Islet of Langerhans (tissue), 1 donor: ENCODE results near the gene TNKS1BP1.
"Not testable (repeated sequence)": the region's sequence is repeated elsewhere in the genome, so short reads cannot be mapped to it uniquely, and the experiment has no call there.

Source experiments
- FAIRE-seq: peaks from one replicate; lab custom pipeline; 2011; peaks lifted over from hg19 to GRCh38; lab: Jason Lieb, UNC

Gene TNKS1BP1

DNA sequence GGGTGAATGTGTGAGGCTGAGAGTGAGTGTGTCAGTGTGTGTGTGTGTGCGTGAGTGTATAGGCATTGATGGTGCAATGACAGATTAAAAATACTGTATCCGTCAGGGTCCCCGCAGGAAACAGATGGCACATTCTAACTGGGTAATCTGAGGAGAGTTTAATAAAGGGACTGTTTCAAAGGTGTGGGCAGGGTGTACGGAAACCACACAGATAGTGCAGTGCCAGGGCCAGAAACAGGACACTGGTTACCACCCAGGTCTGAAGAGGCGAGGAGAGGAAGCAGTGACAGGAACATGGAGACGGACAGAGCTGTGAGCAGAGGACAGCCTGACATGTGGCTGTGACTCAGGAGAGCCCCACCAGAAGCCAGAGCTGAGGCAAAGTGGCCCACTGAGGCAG is 29.9 kb upstream of the TNKS1BP1 start:
- no peak for FAIRE-seq

GRCh38 chr11:57353852-57354251 is 29.1 kb upstream of the TNKS1BP1 start:
- no peak for FAIRE-seq

DNA sequence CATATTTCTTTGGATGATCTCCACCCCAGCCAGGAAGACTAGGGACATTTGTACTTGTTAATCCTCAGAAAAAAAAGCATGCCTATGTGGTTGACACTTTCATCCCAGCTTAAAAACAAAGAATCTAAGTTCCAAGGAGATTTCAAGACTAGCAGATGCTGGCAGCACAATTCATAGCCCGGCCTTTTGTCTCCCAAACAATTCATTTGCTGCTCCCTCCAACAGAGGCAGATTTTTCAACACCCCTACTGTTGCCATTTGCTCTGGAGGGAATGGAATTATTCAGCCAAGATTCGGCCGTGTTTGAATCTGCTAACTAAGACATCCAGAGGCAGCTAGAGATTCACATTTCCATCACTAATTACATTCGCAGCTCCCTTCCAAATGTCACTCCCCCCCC is 28.7 kb upstream of the TNKS1BP1 start:
- FAIRE-seq: no peak

- FAIRE-seq: no peak
Measured at GRCh38 chr11:57353036-57353435, 28.3 kb upstream of the TNKS1BP1 start.

DNA sequence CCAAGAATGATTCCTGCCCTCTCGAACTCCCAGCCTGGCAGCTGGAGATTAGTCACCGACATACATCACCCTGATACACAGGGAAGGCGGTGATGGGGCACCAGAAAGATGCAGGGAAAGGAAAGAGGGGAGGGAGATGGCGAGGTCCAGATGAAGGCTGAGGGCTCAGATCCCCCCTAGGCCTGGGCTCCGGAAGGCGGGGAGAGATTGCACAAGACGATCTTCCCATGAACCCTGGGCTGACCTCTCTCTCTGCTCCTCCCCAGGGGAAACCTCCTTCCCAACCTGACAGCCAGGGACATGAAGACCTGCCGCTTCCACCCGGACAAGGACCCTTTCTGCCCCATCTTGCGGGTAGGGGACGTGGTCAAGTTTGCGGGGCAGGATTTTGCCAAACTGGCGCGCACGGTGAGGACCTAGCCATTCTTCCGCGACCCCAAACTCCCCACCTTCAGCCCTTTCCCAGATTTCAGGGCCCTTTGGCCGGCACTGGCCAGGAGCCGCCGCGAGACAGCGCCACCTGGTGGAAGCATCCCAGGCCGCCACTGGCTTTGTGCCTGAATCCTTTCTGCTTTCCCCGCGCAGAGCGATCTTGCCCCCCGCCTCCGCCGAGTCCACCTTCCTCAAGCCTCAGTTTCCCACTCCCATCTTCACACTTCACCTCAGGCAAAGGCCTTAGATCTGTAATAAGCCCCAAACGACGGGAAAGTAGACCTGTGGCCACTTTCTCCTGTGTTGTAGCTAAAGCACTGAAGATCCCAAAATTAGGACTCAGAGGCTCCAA is 24.9 kb upstream of the TNKS1BP1 start:
- FAIRE-seq: no peak

GRCh38 chr11:57348636-57349313 is 24.0 kb upstream of the TNKS1BP1 start:
- no peak for FAIRE-seq

GRCh38 chr11:57348052-57348451 is 23.3 kb upstream of the TNKS1BP1 start:
- no peak for FAIRE-seq

DNA sequence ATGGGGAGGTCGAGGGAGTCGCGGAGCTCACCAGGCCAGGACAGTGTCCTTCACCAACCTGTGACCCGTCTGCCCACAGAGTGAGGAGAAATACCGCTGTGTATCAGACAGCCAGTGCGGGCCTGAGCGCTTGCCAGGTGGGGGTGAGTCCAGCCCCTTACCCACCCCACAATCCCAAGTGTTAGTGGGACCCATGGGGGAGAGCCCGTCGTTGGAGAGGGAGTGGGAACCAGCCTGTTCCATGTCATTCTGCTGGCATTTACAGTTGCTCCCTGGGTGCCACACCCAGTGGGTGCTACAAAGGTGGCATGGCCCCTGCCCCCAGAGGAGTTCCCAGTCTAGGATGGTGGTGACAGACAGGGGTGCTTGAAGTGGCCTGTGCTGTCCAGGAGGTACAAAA is 22.6 kb upstream of the TNKS1BP1 start:
- FAIRE-seq: no peak

- FAIRE-seq: no peak
Measured at GRCh38 chr11:57345555-57346211, 20.9 kb upstream of the TNKS1BP1 start.

GRCh38 chr11:57344826-57345225 is 20.1 kb upstream of the TNKS1BP1 start:
- FAIRE-seq: no peak

DNA sequence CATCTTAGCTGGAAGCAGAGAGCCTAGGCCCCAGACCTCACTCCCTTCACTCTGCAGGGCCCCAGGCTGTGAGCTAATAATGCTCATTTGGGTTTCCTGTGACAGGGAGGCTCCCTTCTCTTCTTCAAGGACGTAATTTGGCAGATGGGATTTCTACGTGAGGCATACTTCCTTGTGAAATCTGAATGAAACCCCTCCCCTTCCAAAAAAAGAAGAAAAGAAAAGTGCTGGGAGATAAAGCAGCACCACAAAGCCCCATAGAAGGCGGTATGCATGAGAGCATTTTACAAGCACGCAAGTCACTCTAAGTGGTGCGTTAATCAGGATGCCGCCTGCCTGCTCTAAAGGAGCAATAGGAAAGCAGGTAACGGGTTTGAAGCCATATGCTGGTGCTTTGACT is 19.1 kb upstream of the TNKS1BP1 start:
- FAIRE-seq: no peak

DNA sequence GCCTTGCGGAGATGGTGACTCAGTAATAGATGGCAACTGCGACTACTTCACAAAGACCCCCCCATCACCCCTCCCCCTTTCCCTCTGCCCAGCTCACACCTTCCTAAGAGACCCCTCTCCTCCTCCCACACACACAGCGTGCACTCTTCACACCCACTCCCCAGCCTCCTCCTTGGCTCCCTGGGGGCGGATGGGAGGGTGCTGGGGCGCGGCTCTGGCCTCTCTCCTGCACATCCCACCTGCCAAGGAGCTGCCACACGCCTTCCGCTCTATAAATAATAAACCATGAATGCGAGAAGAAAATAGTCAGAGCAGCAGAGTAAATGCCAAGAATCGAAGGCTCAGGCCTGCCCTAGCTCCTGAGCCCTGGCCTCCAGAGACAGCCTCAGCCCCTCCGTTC is 17.9 kb upstream of the TNKS1BP1 start:
- no peak for FAIRE-seq

GRCh38 chr11:57341250-57341808 is 16.6 kb upstream of the TNKS1BP1 start:
- FAIRE-seq: no peak

DNA sequence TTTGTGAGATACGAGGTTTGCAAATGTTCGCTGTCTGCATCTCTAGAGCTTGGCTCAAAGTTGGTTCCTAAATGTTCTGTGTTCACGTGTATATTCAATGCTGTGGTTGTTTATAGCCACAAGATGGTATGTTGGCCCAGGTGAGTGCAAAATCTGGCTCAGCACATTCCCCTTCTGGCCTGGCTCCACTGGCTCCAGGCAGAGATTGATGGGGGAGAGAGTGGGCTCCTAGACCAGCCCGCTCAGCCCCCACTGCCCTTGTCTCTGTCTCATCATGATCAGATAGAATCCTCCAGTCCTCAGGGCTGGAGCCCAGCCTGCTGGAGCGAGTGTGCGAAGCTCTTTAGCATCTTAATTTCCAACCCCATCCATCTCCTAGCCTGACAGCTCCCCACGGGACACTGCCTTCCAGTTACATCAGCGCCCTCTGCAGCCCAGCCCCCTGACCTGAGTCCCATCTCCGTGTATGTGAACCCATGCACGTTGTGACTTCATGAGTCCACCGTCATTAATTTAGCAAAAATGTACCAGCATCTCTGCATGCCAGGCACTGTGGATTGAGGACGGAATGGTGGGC is 15.4 kb upstream of the TNKS1BP1 start:
- FAIRE-seq: no peak

DNA sequence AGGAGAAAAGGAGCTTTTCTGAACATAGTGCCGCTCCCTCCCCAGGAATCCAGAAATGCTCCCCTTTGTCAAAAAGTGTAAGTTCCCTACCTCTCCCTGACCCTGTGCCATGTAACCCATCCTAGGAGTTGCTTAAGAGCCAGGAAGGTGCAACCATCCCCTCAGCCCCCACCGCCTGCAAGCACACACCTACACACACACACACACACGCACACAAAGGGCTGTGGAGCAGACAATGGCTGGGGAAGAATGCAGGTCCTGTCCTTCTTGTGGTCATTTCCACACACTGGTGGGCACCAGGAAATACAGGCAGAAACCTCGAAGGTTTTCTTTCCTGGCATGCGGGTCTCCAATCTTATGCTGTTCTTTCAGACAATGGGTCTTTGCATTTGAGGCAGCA is 14.6 kb upstream of the TNKS1BP1 start:
- FAIRE-seq: no peak

DNA sequence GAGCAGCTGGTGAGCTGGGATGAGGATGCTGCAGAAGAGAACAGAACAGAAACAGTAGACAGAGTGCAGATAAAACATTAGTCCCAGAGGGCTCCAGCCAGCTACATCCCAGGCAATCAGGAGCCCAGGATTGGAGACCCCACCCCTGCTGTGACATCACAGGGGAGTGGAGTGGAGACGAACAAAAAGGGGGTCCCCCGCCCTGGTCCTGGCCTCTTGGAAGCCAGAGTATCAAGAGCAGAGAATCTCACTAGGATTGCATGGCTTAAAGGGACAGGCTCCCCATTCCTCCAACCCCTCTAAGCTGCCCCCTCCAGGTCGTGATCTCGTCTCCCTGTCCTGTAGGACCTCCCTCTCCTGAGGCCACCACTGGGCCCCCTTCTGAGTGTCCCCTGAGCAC is 13.4 kb upstream of the TNKS1BP1 start, which contains the start of gene P2RX3:
Gene P2RX3, plus strand, starts transcription at position 211 of the 400 bp plus-strand sequence. CDS start 199 bp downstream, outside the sequence.
- no peak for FAIRE-seq

- not testable (repeated sequence) for FAIRE-seq
Measured at GRCh38 chr11:57336856-57337255, 12.1 kb upstream of the TNKS1BP1 start.

GRCh38 chr11:57336111-57336666 is 11.4 kb upstream of the TNKS1BP1 start:
- no peak for FAIRE-seq

DNA sequence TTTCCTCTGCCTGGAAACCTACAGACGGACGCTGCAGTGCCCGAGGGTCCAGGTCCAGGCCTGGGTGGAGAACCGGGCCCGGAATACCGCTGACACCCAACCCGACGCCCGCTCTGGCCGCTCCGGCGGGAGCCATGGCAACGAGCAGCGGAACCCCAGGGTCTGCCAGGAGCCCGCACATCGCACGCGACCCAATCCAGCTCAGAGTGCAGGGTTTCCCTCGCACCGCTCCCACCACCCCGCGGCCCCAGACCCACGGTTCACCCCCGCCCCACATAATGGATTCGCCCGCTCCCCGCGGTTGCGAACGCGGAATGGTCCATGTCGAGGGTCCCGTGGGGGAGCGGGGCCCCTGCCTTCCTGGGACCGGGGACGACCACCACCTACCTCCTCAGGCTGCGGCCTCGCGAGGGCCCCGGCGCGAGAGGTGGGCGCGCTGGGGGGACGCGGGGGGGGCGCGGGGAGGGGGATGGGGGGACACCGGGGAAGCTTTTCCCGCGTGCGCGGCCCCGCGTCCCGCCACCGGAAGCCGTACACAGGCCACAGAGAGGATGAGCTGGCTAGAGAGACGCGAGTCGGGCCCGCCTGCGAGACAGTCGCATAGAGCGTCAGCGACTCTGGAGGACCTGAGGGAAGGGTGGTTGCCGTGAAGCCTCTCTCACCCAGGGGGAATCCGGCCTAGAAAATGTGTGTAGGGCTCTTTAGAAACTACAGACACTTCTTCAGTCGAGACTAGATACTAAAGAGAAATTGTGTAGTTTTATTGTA is 10.8 kb upstream of the TNKS1BP1 start, which contains the start of gene SSRP1:
Gene SSRP1, minus strand, starts transcription at position 550 of the 768 bp plus-strand sequence. CDS start 771 bp downstream, outside the sequence.
- peak; percentile 36 for FAIRE-seq

- no peak for FAIRE-seq
Measured at GRCh38 chr11:57335023-57335342, 10.2 kb upstream of the TNKS1BP1 start.

DNA sequence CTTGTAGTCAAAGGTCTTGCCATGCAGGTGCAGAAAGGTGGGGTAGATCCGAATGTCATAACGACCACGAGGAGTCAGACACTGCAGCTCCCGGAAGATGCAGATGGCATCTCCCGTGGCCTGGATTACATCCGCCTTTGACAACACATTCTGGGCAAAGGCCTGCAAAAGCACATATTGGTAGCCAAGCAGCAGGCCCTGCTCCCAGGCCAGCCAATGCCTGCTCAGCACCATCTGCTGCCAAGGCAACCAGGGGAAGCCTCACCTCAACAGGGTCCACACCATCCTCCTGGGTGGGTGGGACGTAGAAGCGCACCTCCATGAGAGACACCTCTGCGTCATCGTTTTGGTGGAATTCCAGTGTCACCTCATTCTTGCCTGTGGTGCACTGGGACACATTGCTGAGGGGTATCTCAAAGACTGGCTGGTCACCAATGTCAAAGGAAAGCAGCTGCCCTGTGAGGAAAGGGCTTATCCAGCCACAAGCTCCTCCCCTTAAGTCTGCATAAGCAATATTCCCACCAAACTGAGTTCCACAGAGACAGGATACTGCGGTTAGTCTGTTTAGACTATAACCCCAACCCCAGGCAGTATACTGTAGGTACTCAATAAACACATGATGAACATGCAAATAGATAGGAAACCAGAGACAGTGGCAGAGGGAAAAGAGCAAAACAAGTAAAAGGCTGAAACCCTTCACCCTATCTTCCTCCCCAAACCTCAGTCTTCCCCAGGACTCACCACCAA is 8.1 kb upstream of the TNKS1BP1 start:
- FAIRE-seq: no peak
